HepG2 (cell line): Measurements from ENCODE around the gene SYT7. TPM values are rescaled to one million over a fixed set of nuclear protein-coding genes. Genes with fewer than 3 reads are reported as not detected.

Source experiments
- ATAC-seq: fragments of 200-7000 bp; cut with Tn5 transposase; 3 replicates; pipeline ENCODE4 v1.9.1; 2020; ENCODE audit warnings: mild to moderate bottlenecking, moderate library complexity
- BruUV-seq: library from RNA; stranded (reverse); fragments of 400-500 nt; replicated peaks from 2 replicates; lab custom pipeline; 2021; lab: Mats Ljungman, UMichigan
- CTCF ChIA-PET: fragments of 300-600 bp; formaldehyde crosslinking; extraction: SDS; loops from one replicate; lab custom pipeline; 2021; ENCODE audit warnings: low total read pairs, inconsistent platforms, low intra/inter-chr PET ratio; lab: Yijun Ruan, JAX
- POLR2A ChIA-PET: fragments of 350-600 bp; sonication (Branson Sonifier 250); formaldehyde crosslinking; loops from one replicate; lab custom pipeline; 2020; ENCODE audit warnings: antibody characterized with exemption, inconsistent platforms; lab: Yijun Ruan, JAX
- DNase-seq: peaks from one replicate; pipeline ENCODE4 v3.0.0-alpha.2; 2015; ENCODE audit warnings: low spot score
- FAIRE-seq: peaks from 3 replicates; lab custom pipeline; 2011; peaks lifted over from hg19 to GRCh38; lab: Jason Lieb, UNC
- H2AFZ ChIP-seq: one replicate; pipeline ENCODE4 v1.6.1; 2011; ENCODE audit warnings: low read length, inconsistent platforms
- H3K27ac ChIP-seq: fragments of 300-600 bp; 3 replicates; pipeline ENCODE4 v1.8.0; 2011; ENCODE audit warnings: mixed run types, mild to moderate bottlenecking, mixed read lengths, low read length, inconsistent platforms; ENCODE audit not compliant: insufficient read depth; ENCODE audit errors: extremely low read length
- H3K27me3 ChIP-seq, 2 experiments: fragments of 200-600 bp in 1 of 2; 2 replicates in 1 of 2; 3 replicates in 1 of 2; pipeline versions ENCODE4 v1.6.0 to v1.8.0; 2011; ENCODE audit warnings: low read length in 2 of 2, mild to moderate bottlenecking in 2 of 2, moderate library complexity in 2 of 2, inconsistent platforms in 1 of 2; ENCODE audit not compliant: insufficient read depth in 2 of 2, control insufficient read depth in 1 of 2
- H3K36me3 ChIP-seq, 2 experiments: fragments of 200-600 bp in 1 of 2; replicated peaks in 1 of 2; 2 replicates in 1 of 2; 3 replicates in 1 of 2; pipeline versions ENCODE4 v1.5.1 to v1.8.0; 2011; ENCODE audit warnings: low read length in 2 of 2, inconsistent platforms in 1 of 2; ENCODE audit not compliant: insufficient read depth in 2 of 2, control insufficient read depth in 1 of 2
- H3K4me1 ChIP-seq: 2 replicates; pipeline ENCODE4 v1.5.1; 2012; ENCODE audit warnings: low read length, inconsistent platforms; ENCODE audit not compliant: insufficient read depth
- H3K4me2 ChIP-seq: 2 replicates; pipeline ENCODE4 v1.6.0; 2011; ENCODE audit warnings: low read depth, low read length, inconsistent platforms
- H3K4me3 ChIP-seq, 3 experiments: fragments of 200-600 bp in 1 of 3; sonication (generic), shearing (Covaris generic) in 1 of 3; replicated peaks in 1 of 3; 2 replicates each; pipeline ENCODE4 v1.5.1; 2011 to 2016; ENCODE audit warnings: low read length in 3 of 3, inconsistent platforms in 2 of 3, low read depth in 2 of 3, mild to moderate bottlenecking in 2 of 3, control low read depth in 1 of 3, mixed read lengths in 1 of 3; ENCODE audit not compliant: insufficient read depth in 1 of 3
- H3K79me2 ChIP-seq: one replicate; pipeline ENCODE4 v1.6.1; 2011; ENCODE audit warnings: low read length, inconsistent platforms; ENCODE audit not compliant: insufficient read depth
- H3K9ac ChIP-seq: 2 replicates; pipeline ENCODE4 v1.6.0; 2011; ENCODE audit warnings: mild to moderate bottlenecking, low read depth, low read length, inconsistent platforms; ENCODE audit not compliant: insufficient read depth
- H3K9me3 ChIP-seq: 2 replicates; pipeline ENCODE4 v1.5.1; 2012; ENCODE audit warnings: mild to moderate bottlenecking, low read length
- H4K20me1 ChIP-seq: 2 replicates; pipeline ENCODE4 v1.6.0; 2011; ENCODE audit warnings: inconsistent platforms, mild to moderate bottlenecking, low read length, moderate library complexity; ENCODE audit not compliant: insufficient read depth
- CENPT ChIP-seq: sonication (generic); formaldehyde crosslinking; IDR thresholded peaks from 2 replicates; pipeline ENCODE4 v1.8.0; 2022; ENCODE audit warnings: low read depth, mild to moderate bottlenecking, moderate library complexity, missing genetic modification reagents
- JUNB ChIP-seq: sonication (generic); formaldehyde crosslinking; IDR thresholded peaks from 2 replicates; pipeline ENCODE4 v1.8.0; 2022; ENCODE audit warnings: missing genetic modification reagents, mild to moderate bottlenecking, borderline replicate concordance
- KDM5A ChIP-seq: fragments of 200-600 bp; sonication (generic); IDR thresholded peaks from 2 replicates; pipeline ENCODE4 v1.7.0; 2018; ENCODE audit warnings: antibody characterized with exemption, mild to moderate bottlenecking, low read length, borderline replicate concordance
- TGIF2 ChIP-seq: IDR thresholded peaks from 2 replicates; pipeline ENCODE4 v1.6.1; 2016; ENCODE audit warnings: control low read depth, missing compliant biosample characterization
- ZBTB8A ChIP-seq: sonication (generic); formaldehyde crosslinking; IDR thresholded peaks from 2 replicates; pipeline ENCODE4 v1.4.0; 2020; ENCODE audit warnings: mild to moderate bottlenecking, low read depth, missing genetic modification reagents, borderline replicate concordance
- ZFP62 ChIP-seq: sonication (generic); formaldehyde crosslinking; IDR thresholded peaks from 2 replicates; pipeline ENCODE4 v1.4.0; 2020; ENCODE audit warnings: missing genetic modification reagents
- ZNF33A ChIP-seq: sonication (generic); formaldehyde crosslinking; IDR thresholded peaks from 2 replicates; pipeline ENCODE4 v1.5.1; 2020; ENCODE audit warnings: missing genetic modification reagents, mild to moderate bottlenecking, moderate library complexity, borderline replicate concordance
- ZNF891 ChIP-seq: sonication (generic); formaldehyde crosslinking; IDR thresholded peaks from 2 replicates; pipeline ENCODE4 v1.5.0; 2020; ENCODE audit warnings: mild to moderate bottlenecking, missing genetic modification reagents
- WGBS: methylation state at CpG from one replicate; pipeline ENCODE4 v1.1.6; 2017; ENCODE audit warnings: low lambda C conversion rate; 5-methylcytosine and 5-hydroxymethylcytosine counted together
- in situ Hi-C: cut with HindIII; loops from 2 replicates; pipeline ENCODE4 v1.10.0; 2017; ENCODE audit warnings: low pct_unique_long_range_greater_than_20kb; ENCODE audit not compliant: extremely low pct_ligation_motif_present
- intact Hi-C: fragments of 100-400 bp; cut with micrococcal nuclease; formaldehyde crosslinking; loops from one replicate; pipeline ENCODE4 v1.10.0; 2022; ENCODE audit not compliant: unreplicated experiment
- polyA plus RNA-seq, 8 experiments: library from polyadenylated mRNA; depleted of rRNA in 3 of 8; stranded (reverse) in 7 of 8; unstranded in 1 of 8; fragments of >200 nt; fragmentation: Illumina TruSeq in 4 of 8; extraction: Trizol in 4 of 8; gene quantifications; 2 replicates each; pipeline versions ENCODE4 v1.2.1 to v1.2.3, GENCODE V29; 2011 to 2016; ENCODE audit warnings: low read depth in 4 of 8, missing spikeins in 1 of 8, mixed read lengths in 1 of 8; ENCODE audit not compliant: insufficient read depth in 1 of 8
- total RNA-seq, 5 experiments: library from RNA; depleted of rRNA; stranded (reverse); fragments of >200 nt; fragmentation: Illumina TruSeq; extraction: Trizol; gene quantifications; 2 replicates each; pipeline ENCODE4 v1.2.3, GENCODE V29; 2016; ENCODE audit warnings: low read depth in 1 of 5
- TF ChIP-seq, protein P1 (sequence below): sonication (generic); formaldehyde crosslinking; conservative IDR thresholded peaks from 2 replicates; pipeline ENCODE4 v1.8.0; 2022; ENCODE audit warnings: missing genetic modification reagents
- TF ChIP-seq, protein P2 (sequence below): sonication (generic); formaldehyde crosslinking; IDR thresholded peaks from 2 replicates; pipeline ENCODE4 v1.4.0; 2020; ENCODE audit warnings: mild to moderate bottlenecking, missing genetic modification reagents
- TF ChIP-seq, protein P3 (sequence below): IDR thresholded peaks from 2 replicates; pipeline ENCODE4 v1.6.1; 2016
- TF ChIP-seq, protein P4 (sequence below): sonication (generic); formaldehyde crosslinking; IDR thresholded peaks from 2 replicates; pipeline ENCODE4 v1.4.0; 2020; ENCODE audit warnings: missing genetic modification reagents
- TF ChIP-seq, protein P5 (sequence below): conservative IDR thresholded peaks from 2 replicates; pipeline ENCODE4 v1.6.1; 2018; ENCODE audit warnings: missing genetic modification reagents

Gene SYT7
- total and polyA plus RNA-seq, 2 of the 13 experiments (the other 11 are each of a cell fraction or from before 2014, with no cell fraction given) = 1.4 to 4.4 TPM

DNA sequence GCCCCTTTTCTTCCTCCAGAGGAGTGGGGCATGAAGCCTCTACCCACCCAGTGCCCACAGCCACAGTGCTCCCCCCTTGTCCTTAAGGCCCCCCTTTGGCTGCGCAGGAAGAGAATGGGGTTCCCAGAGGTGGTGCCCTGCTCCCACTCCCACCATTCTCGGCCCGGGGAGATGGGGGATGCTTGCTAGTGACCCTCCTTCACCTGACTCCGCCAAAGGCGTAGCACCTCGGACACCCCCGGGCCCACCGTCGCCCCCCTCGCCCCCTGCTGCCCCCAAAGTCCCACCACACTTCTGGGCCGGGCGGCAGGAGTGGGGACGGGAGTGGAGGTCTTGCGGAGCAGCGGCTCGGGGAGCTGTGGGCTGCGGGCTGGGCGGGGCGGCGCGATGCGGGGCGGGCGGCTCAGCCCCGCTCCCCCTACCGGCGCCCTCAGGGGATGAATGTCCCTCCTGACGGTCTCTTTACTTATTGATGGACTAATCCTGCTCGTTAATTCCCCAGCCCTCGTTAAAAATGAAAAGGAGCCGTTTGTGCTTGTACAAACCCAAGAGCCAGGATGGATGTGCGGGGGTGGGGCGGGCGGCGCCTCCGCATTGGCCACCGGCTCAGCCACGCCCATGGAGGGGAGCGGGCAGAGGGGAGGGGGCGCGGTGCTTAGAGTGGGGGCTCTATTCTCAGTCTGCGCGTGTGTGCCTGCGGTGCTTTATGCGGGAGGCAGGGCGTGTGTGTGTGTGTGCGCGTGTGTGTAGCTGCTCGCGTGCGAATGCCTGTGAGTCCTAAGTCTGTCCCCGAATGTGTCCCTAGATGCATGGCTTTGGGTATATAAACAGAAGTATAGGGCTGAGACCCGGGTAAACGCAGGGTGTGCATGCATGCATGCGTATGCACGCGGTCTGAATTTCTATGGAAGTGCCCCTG is 25.6 kb downstream of the SYT7 start:
- Histone ChIP-seq H3K9ac (no peak overlapping the region), H3K4me2 (no peak overlapping the region), H3K27me3 (peaks cover 0 to 1% of the 10 kb centered on the region in 2 experiments; a peak in 2 of 5 replicates), H3K9me3 (no peaks in the 10 kb centered on the region), H3K36me3 (no peaks in the 10 kb centered on the region), H3K79me2 (no peaks in the 10 kb centered on the region), H3K4me1 (no peaks in the 10 kb centered on the region), H3K27ac (no peak overlapping the region), H2AFZ (no peak overlapping the region), H3K4me3 (no peak overlapping the region), H4K20me1 (no peaks in the 10 kb centered on the region)
- in situ Hi-C loops (no loop called here), intact Hi-C loops (no loop called here)
- CTCF ChIA-PET = no interaction called here
- no peak for ATAC-seq
- WGBS = 69% methylated on average over 45 of the region's 57 CpGs
- no peak for FAIRE-seq
- no peak for DNase-seq
- BruUV-seq = no TSS peak
- POLR2A ChIA-PET = no interaction called here
- TF ChIP-seq, protein P1, sequence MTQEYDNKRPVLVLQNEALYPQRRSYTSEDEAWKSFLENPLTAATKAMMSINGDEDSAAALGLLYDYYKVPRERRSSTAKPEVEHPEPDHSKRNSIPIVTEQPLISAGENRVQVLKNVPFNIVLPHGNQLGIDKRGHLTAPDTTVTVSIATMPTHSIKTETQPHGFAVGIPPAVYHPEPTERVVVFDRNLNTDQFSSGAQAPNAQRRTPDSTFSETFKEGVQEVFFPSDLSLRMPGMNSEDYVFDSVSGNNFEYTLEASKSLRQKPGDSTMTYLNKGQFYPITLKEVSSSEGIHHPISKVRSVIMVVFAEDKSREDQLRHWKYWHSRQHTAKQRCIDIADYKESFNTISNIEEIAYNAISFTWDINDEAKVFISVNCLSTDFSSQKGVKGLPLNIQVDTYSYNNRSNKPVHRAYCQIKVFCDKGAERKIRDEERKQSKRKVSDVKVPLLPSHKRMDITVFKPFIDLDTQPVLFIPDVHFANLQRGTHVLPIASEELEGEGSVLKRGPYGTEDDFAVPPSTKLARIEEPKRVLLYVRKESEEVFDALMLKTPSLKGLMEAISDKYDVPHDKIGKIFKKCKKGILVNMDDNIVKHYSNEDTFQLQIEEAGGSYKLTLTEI = no peak
- TF ChIP-seq CENPT (CRISPR knock-in tag) (no peak), JUNB (no peak), ZBTB8A (CRISPR knock-in tag) (no peak), ZFP62 (CRISPR knock-in tag) (no peak), ZNF891 (CRISPR knock-in tag) (no peak), TGIF2 (CRISPR knock-in tag) (no peak), ZNF33A (no peak), KDM5A (no peak)
- TF ChIP-seq, protein P2, sequence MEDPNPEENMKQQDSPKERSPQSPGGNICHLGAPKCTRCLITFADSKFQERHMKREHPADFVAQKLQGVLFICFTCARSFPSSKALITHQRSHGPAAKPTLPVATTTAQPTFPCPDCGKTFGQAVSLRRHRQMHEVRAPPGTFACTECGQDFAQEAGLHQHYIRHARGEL (CRISPR knock-in tag) = no peak
- TF ChIP-seq, protein P3, sequence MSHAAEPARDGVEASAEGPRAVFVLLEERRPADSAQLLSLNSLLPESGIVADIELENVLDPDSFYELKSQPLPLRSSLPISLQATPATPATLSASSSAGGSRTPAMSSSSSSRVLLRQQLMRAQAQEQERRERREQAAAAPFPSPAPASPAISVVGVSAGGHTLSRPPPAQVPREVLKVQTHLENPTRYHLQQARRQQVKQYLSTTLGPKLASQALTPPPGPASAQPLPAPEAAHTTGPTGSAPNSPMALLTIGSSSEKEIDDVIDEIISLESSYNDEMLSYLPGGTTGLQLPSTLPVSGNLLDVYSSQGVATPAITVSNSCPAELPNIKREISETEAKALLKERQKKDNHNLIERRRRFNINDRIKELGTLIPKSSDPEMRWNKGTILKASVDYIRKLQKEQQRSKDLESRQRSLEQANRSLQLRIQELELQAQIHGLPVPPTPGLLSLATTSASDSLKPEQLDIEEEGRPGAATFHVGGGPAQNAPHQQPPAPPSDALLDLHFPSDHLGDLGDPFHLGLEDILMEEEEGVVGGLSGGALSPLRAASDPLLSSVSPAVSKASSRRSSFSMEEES = no peak
- TF ChIP-seq, protein P4, sequence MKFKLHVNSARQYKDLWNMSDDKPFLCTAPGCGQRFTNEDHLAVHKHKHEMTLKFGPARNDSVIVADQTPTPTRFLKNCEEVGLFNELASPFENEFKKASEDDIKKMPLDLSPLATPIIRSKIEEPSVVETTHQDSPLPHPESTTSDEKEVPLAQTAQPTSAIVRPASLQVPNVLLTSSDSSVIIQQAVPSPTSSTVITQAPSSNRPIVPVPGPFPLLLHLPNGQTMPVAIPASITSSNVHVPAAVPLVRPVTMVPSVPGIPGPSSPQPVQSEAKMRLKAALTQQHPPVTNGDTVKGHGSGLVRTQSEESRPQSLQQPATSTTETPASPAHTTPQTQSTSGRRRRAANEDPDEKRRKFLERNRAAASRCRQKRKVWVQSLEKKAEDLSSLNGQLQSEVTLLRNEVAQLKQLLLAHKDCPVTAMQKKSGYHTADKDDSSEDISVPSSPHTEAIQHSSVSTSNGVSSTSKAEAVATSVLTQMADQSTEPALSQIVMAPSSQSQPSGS (CRISPR knock-in tag) = no peak
- TF ChIP-seq, protein P5, sequence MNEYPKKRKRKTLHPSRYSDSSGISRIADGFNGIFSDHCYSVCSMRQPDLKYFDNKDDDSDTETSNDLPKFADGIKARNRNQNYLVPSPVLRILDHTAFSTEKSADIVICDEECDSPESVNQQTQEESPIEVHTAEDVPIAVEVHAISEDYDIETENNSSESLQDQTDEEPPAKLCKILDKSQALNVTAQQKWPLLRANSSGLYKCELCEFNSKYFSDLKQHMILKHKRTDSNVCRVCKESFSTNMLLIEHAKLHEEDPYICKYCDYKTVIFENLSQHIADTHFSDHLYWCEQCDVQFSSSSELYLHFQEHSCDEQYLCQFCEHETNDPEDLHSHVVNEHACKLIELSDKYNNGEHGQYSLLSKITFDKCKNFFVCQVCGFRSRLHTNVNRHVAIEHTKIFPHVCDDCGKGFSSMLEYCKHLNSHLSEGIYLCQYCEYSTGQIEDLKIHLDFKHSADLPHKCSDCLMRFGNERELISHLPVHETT (CRISPR knock-in tag) = no peak
